DOHH2 (cell line): ENCODE measurements around the gene AKNA.

Experiments used
- H3F3A ChIP-seq: fragments of 200-600 bp; sonication (generic), shearing (Covaris generic); 2 replicates; pipeline ENCODE4 v1.6.0; 2016; ENCODE audit warnings: antibody characterized with exemption, mild to moderate bottlenecking; ENCODE audit not compliant: control insufficient read depth, insufficient read depth
- H3K27ac ChIP-seq: fragments of 200-600 bp; sonication (generic); 2 replicates; pipeline ENCODE4 v1.5.1; 2014; ENCODE audit warnings: low read depth, mild to moderate bottlenecking, low read length, moderate library complexity
- H3K27me3 ChIP-seq: fragments of 200-600 bp; sonication (generic); 2 replicates; pipeline ENCODE4 v1.6.1; 2014; ENCODE audit warnings: mild to moderate bottlenecking, low read length, mixed read lengths; ENCODE audit not compliant: control insufficient read depth
- H3K36me3 ChIP-seq: fragments of 200-600 bp; sonication (generic); 2 replicates; pipeline ENCODE4 v1.6.1; 2014; ENCODE audit warnings: mild to moderate bottlenecking, low read length, moderate library complexity, mixed read lengths; ENCODE audit not compliant: control insufficient read depth
- H3K4me1 ChIP-seq: fragments of 200-600 bp; sonication (generic); 2 replicates; pipeline ENCODE4 v1.6.1; 2014; ENCODE audit warnings: mild to moderate bottlenecking, low read length, mixed read lengths; ENCODE audit not compliant: control insufficient read depth
- H3K4me2 ChIP-seq: fragments of 200-600 bp; sonication (generic); 2 replicates; pipeline ENCODE4 v1.6.0; 2014; ENCODE audit warnings: mild to moderate bottlenecking, low read length, moderate library complexity
- H3K4me3 ChIP-seq: fragments of 200-600 bp; sonication (generic); 2 replicates; pipeline ENCODE4 v1.5.1; 2014; ENCODE audit warnings: mild to moderate bottlenecking, low read length, mixed read lengths
- H3K79me2 ChIP-seq: fragments of 200-600 bp; sonication (generic); 2 replicates; pipeline ENCODE4 v1.6.1; 2014; ENCODE audit warnings: mild to moderate bottlenecking, low read length, mixed read lengths; ENCODE audit not compliant: control insufficient read depth
- H3K9me2 ChIP-seq: fragments of 200-600 bp; sonication (generic); replicated peaks from 2 replicates; pipeline ENCODE4 v1.6.1; 2014; ENCODE audit warnings: mild to moderate bottlenecking, low read length, mixed read lengths; ENCODE audit not compliant: control insufficient read depth
- H3K9me3 ChIP-seq: fragments of 200-600 bp; sonication (generic); 2 replicates; pipeline ENCODE4 v1.6.1; 2014; ENCODE audit warnings: antibody characterized with exemption, low read length, mixed read lengths; ENCODE audit not compliant: control insufficient read depth, insufficient read depth
- H4K20me1 ChIP-seq: fragments of 200-600 bp; sonication (generic); 2 replicates; pipeline ENCODE4 v1.6.0; 2014; ENCODE audit warnings: low read depth, mild to moderate bottlenecking, antibody characterized with exemption, low read length, moderate library complexity; ENCODE audit not compliant: control insufficient read depth, insufficient read depth
- EZH2phosphoT487 ChIP-seq: fragments of 200-600 bp; sonication (generic); IDR thresholded peaks from 2 replicates; pipeline ENCODE4 v1.6.1; 2017; ENCODE audit warnings: borderline replicate concordance, mild to moderate bottlenecking, antibody characterized with exemption, low read length, moderate library complexity, mixed read lengths
- TF ChIP-seq, protein P1 (sequence below): fragments of 200-600 bp; sonication (generic); IDR thresholded peaks from one replicate; pipeline ENCODE4 v1.5.1; 2014; ENCODE audit warnings: antibody characterized with exemption, mild to moderate bottlenecking, low read depth, low read length; ENCODE audit not compliant: poor library complexity, severe bottlenecking

Gene AKNA

DNA sequence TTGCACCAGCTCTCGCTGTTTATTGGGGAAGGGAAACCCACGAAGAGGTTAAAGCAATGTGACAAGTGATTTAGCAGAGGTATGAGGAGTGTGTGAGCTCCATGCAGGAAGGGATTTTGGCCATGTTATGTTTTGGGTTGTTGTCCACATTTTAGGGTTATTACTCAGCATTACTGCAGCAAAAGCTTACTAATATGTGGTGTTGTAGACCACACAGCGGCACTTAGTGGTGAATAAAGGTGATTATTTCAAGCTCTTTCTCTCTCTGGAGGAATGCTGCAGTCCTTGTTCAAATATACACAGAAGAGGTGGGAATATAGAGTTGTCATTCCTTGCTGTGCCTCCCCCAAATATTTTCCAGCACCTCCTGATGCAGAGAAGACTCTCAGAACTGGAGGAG is 29.7 kb upstream of the AKNA start:
- Histone ChIP-seq H4K20me1 (no peaks in the 10 kb centered on the region), H3K36me3 (no peaks in the 10 kb centered on the region), H3K9me3 (no peaks in the 10 kb centered on the region), H3K27me3 (peaks cover 7% of the 10 kb centered on the region; the same call in 1 of the 2 replicates), H3K4me3 (no peak overlapping the region), H3K4me1 (no peaks in the 10 kb centered on the region), H3K27ac (no peak overlapping the region), H3F3A (no peaks in the 10 kb centered on the region), H3K9me2 (no peaks in the 10 kb centered on the region), H3K4me2 (no peak overlapping the region), H3K79me2 (no peaks in the 10 kb centered on the region)
- TF ChIP-seq, protein P1, sequence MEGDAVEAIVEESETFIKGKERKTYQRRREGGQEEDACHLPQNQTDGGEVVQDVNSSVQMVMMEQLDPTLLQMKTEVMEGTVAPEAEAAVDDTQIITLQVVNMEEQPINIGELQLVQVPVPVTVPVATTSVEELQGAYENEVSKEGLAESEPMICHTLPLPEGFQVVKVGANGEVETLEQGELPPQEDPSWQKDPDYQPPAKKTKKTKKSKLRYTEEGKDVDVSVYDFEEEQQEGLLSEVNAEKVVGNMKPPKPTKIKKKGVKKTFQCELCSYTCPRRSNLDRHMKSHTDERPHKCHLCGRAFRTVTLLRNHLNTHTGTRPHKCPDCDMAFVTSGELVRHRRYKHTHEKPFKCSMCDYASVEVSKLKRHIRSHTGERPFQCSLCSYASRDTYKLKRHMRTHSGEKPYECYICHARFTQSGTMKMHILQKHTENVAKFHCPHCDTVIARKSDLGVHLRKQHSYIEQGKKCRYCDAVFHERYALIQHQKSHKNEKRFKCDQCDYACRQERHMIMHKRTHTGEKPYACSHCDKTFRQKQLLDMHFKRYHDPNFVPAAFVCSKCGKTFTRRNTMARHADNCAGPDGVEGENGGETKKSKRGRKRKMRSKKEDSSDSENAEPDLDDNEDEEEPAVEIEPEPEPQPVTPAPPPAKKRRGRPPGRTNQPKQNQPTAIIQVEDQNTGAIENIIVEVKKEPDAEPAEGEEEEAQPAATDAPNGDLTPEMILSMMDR = no peak
- no peak for TF ChIP-seq EZH2phosphoT487

DNA sequence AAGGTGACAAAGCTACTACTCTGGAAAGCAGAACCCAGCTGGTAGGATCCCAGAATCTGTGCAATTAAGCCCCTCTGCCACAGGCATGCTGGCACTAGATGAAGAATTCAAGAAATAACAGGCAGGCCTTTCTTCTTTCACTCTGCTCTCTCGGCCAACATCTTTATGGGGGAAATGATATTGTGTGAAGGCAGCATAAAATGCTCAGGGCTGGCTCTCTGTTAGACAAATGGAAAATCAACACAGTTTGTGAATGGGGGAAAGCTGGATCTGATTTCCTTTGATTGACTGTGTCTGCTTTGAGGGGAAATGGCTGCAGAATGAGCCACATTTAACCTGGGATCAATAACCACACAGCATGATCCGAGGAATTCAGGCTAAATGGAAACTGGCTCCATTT is 29.1 kb upstream of the AKNA start:
- no peak overlapping the region for H3K27ac ChIP-seq
- no peaks in the 10 kb centered on the region for H3K9me2 ChIP-seq
- no peak for TF ChIP-seq EZH2phosphoT487
- TF ChIP-seq, protein P1 = no peak
- H3F3A ChIP-seq = no peaks in the 10 kb centered on the region
- no peaks in the 10 kb centered on the region for H3K36me3 ChIP-seq
- no peaks in the 10 kb centered on the region for H3K9me3 ChIP-seq
- peaks cover 4% of the 10 kb centered on the region; the same call in 1 of the 2 replicates for H3K27me3 ChIP-seq
- no peaks in the 10 kb centered on the region for H3K4me1 ChIP-seq
- no peaks in the 10 kb centered on the region for H3K79me2 ChIP-seq
- no peak overlapping the region for H3K4me3 ChIP-seq
- no peak overlapping the region for H3K4me2 ChIP-seq
- no peaks in the 10 kb centered on the region for H4K20me1 ChIP-seq

DNA sequence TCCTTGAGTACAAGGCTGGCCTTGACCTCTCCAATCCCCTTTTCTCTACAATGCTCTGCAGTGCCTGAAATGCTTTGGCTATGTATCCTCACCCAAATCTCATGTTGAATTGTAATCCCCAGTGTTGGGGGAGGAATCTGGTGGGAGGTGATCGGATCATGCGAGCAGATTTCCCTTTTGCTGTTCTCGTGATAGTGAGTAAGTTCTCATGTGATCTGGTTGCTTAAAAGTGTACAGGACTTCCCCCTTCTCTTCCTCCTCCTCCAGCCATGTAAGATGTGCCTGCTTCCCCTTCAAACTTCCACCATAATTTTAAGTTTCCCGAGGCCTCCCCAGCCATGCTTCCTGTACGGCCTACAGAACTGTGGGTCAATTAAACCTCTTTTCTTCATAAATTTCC is 28.5 kb upstream of the AKNA start:
- TF ChIP-seq EZH2phosphoT487 = no peak
- TF ChIP-seq, protein P1 = no peak
- H3K27me3 ChIP-seq = no peaks in the 10 kb centered on the region; the same call in 1 of the 2 replicates
- H3K9me3 ChIP-seq = no peaks in the 10 kb centered on the region
- no peaks in the 10 kb centered on the region for H4K20me1 ChIP-seq
- H3K4me3 ChIP-seq = no peak overlapping the region
- H3K36me3 ChIP-seq = no peaks in the 10 kb centered on the region
- no peaks in the 10 kb centered on the region for H3K9me2 ChIP-seq
- no peaks in the 10 kb centered on the region for H3F3A ChIP-seq
- H3K4me2 ChIP-seq = no peak overlapping the region
- H3K27ac ChIP-seq = no peak overlapping the region
- H3K79me2 ChIP-seq = no peaks in the 10 kb centered on the region
- H3K4me1 ChIP-seq = no peaks in the 10 kb centered on the region
